Measurements from ENCODE around the gene WASF2. TPM values are rescaled to one million over a fixed set of nuclear protein-coding genes. Genes with fewer than 3 reads are reported as not detected.

The WASF2 gene
- total RNA-seq, 1 experiment from 2014 or later: 104 TPM

DNA sequence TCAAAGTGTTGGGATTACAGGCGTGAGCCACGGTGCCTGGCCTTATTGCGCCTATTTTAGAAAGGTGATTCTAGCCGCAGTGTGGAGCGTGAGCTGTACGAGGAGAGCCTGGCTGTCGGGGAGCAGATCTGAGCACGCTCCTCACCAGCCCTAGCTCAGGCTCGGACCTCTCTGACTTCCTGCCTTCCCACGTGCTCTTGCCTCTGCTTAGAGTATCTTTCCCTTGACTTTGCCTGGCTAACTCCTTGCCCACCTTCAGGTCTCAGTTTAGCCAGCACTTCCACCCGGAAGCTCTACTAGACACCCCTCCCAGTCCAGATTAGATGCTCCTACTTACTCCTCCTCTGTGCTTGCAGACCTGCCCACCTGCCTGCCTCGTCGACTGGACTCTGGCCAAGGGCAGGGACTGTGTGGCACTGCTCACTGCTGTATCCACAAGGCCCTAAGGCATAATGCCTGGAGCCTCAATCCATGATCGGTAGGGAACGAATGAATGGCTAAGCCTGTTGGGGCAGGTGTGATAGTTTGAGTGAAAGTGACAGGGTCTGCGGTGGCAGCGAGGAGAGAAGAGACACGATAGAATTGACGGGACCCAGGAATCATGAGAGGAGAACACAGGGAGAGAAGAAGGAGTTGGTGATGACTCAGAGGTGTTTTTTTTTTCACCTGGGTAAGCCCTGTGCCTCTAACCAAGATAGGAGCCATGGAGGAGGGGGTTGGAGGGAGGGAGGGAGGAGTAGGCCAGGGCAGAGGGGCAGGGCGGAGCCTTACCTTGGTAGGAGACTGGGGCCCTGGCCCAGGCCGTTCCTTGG, 28.1 kb upstream of the WASF2 start (continued):
- TF ChIP-seq, protein P1, sequence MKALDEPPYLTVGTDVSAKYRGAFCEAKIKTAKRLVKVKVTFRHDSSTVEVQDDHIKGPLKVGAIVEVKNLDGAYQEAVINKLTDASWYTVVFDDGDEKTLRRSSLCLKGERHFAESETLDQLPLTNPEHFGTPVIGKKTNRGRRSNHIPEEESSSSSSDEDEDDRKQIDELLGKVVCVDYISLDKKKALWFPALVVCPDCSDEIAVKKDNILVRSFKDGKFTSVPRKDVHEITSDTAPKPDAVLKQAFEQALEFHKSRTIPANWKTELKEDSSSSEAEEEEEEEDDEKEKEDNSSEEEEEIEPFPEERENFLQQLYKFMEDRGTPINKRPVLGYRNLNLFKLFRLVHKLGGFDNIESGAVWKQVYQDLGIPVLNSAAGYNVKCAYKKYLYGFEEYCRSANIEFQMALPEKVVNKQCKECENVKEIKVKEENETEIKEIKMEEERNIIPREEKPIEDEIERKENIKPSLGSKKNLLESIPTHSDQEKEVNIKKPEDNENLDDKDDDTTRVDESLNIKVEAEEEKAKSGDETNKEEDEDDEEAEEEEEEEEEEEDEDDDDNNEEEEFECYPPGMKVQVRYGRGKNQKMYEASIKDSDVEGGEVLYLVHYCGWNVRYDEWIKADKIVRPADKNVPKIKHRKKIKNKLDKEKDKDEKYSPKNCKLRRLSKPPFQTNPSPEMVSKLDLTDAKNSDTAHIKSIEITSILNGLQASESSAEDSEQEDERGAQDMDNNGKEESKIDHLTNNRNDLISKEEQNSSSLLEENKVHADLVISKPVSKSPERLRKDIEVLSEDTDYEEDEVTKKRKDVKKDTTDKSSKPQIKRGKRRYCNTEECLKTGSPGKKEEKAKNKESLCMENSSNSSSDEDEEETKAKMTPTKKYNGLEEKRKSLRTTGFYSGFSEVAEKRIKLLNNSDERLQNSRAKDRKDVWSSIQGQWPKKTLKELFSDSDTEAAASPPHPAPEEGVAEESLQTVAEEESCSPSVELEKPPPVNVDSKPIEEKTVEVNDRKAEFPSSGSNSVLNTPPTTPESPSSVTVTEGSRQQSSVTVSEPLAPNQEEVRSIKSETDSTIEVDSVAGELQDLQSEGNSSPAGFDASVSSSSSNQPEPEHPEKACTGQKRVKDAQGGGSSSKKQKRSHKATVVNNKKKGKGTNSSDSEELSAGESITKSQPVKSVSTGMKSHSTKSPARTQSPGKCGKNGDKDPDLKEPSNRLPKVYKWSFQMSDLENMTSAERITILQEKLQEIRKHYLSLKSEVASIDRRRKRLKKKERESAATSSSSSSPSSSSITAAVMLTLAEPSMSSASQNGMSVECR (CRISPR knock-in tag; IDR thresholded peaks at IDR 0.05; ENCODE audit: borderline replicate concordance): no peak
- TF ChIP-seq ZNF423 (CRISPR knock-in tag; IDR thresholded peaks at IDR 0.05): no peak

DNA sequence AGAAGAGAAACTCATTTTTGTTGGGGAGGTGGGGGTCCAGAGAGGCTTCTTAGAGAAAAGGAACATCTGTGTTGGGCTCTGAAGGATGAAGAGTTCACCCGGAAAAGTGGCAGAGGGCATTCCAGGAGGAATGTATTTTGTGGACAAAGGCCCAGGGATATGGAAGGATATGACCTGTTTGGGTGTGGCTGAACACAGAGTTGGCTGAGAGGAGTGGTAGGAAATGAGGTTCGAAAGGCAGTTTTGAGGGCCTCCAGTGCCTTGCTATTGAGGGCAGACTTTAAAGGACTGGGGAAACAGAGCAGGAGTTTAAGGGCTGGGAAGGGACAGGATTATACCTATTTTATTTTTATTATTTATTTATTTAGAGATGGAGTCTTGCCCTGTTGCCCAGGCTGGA, 27.3 kb upstream of the WASF2 start:
- Mint-ChIP-seq H3K36me3 (no peaks in the 10 kb centered on the region), H3K9me3 (no peaks in the 10 kb centered on the region), H3K4me1 (peaks cover 41% of the 10 kb centered on the region), H3K27me3 (ENCODE audit: low read depth) (no peaks in the 10 kb centered on the region), H3K4me3 (no peak overlapping the region), H3K27ac (no peak overlapping the region)
- ChIA-PET CTCF (interaction anchor here (1.4 kb wide), 1 partner anchor 39 kb away, joined by 4 read pairs; no protein-coding TSS in a partner anchor), POLR2A (no interaction called here)
- no peak for TF ChIP-seq FOXP1 (CRISPR knock-in tag; IDR thresholded peaks at IDR 0.05; ENCODE audit: borderline replicate concordance)
- no peak for TF ChIP-seq NFATC4 (CRISPR knock-in tag; IDR thresholded peaks at IDR 0.05)
- TF ChIP-seq, protein P2, sequence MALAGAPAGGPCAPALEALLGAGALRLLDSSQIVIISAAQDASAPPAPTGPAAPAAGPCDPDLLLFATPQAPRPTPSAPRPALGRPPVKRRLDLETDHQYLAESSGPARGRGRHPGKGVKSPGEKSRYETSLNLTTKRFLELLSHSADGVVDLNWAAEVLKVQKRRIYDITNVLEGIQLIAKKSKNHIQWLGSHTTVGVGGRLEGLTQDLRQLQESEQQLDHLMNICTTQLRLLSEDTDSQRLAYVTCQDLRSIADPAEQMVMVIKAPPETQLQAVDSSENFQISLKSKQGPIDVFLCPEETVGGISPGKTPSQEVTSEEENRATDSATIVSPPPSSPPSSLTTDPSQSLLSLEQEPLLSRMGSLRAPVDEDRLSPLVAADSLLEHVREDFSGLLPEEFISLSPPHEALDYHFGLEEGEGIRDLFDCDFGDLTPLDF (CRISPR knock-in tag; IDR thresholded peaks at IDR 0.05): no peak
- no peak for TF ChIP-seq NR2C2 (CRISPR knock-in tag; IDR thresholded peaks at IDR 0.05)
- TF ChIP-seq ZNF138 (CRISPR knock-in tag; conservative IDR thresholded peaks at IDR 0.05): no peak
- TF ChIP-seq MYBL2 (CRISPR knock-in tag; IDR thresholded peaks at IDR 0.05): no peak
- TF ChIP-seq CREB1 (CRISPR knock-in tag; IDR thresholded peaks at IDR 0.05): no peak
- TF ChIP-seq, protein P3, sequence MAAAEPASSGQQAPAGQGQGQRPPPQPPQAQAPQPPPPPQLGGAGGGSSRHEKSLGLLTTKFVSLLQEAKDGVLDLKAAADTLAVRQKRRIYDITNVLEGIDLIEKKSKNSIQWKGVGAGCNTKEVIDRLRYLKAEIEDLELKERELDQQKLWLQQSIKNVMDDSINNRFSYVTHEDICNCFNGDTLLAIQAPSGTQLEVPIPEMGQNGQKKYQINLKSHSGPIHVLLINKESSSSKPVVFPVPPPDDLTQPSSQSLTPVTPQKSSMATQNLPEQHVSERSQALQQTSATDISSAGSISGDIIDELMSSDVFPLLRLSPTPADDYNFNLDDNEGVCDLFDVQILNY (CRISPR knock-in tag; IDR thresholded peaks at IDR 0.05): no peak
- no peak for TF ChIP-seq ZNF317 (CRISPR knock-in tag; IDR thresholded peaks at IDR 0.05; ENCODE audit: borderline replicate concordance, low read depth)
- no peak for TF ChIP-seq CREM (CRISPR knock-in tag; IDR thresholded peaks at IDR 0.05)
- no peak for TF ChIP-seq EMX1 (CRISPR knock-in tag; IDR thresholded peaks at IDR 0.05)
- TF ChIP-seq, protein P4, sequence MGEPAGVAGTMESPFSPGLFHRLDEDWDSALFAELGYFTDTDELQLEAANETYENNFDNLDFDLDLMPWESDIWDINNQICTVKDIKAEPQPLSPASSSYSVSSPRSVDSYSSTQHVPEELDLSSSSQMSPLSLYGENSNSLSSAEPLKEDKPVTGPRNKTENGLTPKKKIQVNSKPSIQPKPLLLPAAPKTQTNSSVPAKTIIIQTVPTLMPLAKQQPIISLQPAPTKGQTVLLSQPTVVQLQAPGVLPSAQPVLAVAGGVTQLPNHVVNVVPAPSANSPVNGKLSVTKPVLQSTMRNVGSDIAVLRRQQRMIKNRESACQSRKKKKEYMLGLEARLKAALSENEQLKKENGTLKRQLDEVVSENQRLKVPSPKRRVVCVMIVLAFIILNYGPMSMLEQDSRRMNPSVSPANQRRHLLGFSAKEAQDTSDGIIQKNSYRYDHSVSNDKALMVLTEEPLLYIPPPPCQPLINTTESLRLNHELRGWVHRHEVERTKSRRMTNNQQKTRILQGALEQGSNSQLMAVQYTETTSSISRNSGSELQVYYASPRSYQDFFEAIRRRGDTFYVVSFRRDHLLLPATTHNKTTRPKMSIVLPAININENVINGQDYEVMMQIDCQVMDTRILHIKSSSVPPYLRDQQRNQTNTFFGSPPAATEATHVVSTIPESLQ (CRISPR knock-in tag; IDR thresholded peaks at IDR 0.05): no peak
- no peak for TF ChIP-seq ZNF396 (CRISPR knock-in tag; IDR thresholded peaks at IDR 0.05; ENCODE audit: borderline replicate concordance)
- DNase-seq (ENCODE audit: low spot score): no peak
- ATAC-seq: no peak

Measured in WTC11 (cell line).